Activated CD4-positive, alpha-beta T cell treated with anti-CD3 and anti-CD28 coated beads, Interleukin-2, Interleukin-4, amounts not matched to agents 100 ng/mL and 50 ng/mL, durations not matched to agents 16 hours and 8 hours (primary cell): ENCODE measurements around the gene ZNF638.

Experiments
- DNase-seq: peaks from one replicate; pipeline ENCODE4 v3.0.0-alpha.2; 2020; ENCODE audit warnings: low spot score

Gene ZNF638

GRCh38 chr2:71473346-71474031 lies 141.9 kb downstream of the ZNF638 start:
- no peak for DNase-seq

- no peak for DNase-seq
Measured at GRCh38 chr2:71474116-71474743, 142.6 kb downstream of the ZNF638 start.

GRCh38 chr2:71474744-71475397 lies 143.3 kb downstream of the ZNF638 start:
- DNase-seq, result no peak

GRCh38 chr2:71476495-71476894 lies 144.9 kb downstream of the ZNF638 start:
- DNase-seq, result no peak

- no peak for DNase-seq
Measured at GRCh38 chr2:71477231-71477691, 145.7 kb downstream of the ZNF638 start.

GRCh38 chr2:71478806-71479205 lies 147.2 kb downstream of the ZNF638 start:
- DNase-seq, result no peak

- DNase-seq, result no peak
Measured at GRCh38 chr2:71479261-71479660, 147.7 kb downstream of the ZNF638 start.

- DNase-seq, result no peak
Measured at GRCh38 chr2:71481111-71481510, 149.5 kb downstream of the ZNF638 start.

- DNase-seq, result no peak
Measured at GRCh38 chr2:71482055-71482454, 150.5 kb downstream of the ZNF638 start.

- DNase-seq, result no peak
Measured at GRCh38 chr2:71483246-71483645, 151.7 kb downstream of the ZNF638 start.

- DNase-seq, result no peak
Measured at GRCh38 chr2:71484354-71484753, 152.8 kb downstream of the ZNF638 start.
